Liver (tissue), 9 donors: ENCODE data around the gene FTCD. TPM values are rescaled to one million over a fixed set of nuclear protein-coding genes. Genes with fewer than 3 reads are reported as not detected.

Source experiments
- DNase-seq: peaks from one replicate; pipeline ENCODE4 v3.0.0-alpha.2; 2017; ENCODE audit warnings: low spot score
- H3K27ac ChIP-seq, 2 donors: one replicate each; pipeline ENCODE4 v1.7.0; 2013; ENCODE audit warnings: inconsistent platforms in 2 of 2, low read length in 2 of 2, control low read depth in 1 of 2, low read depth in 1 of 2, mild to moderate bottlenecking in 1 of 2
- H3K27me3 ChIP-seq, 4 donors: one replicate each; pipeline versions ENCODE4 v1.6.1 to v1.7.0; 2013; ENCODE audit warnings: low read length in 3 of 4, inconsistent platforms in 1 of 4, mild to moderate bottlenecking in 1 of 4, moderate library complexity in 1 of 4; ENCODE audit not compliant: control insufficient read depth in 4 of 4, insufficient read depth in 4 of 4
- H3K36me3 ChIP-seq, 4 donors: one replicate each; pipeline versions ENCODE4 v1.6.1 to v1.7.0; 2013; ENCODE audit warnings: low read length in 3 of 4, mild to moderate bottlenecking in 3 of 4, low read depth in 1 of 4, moderate library complexity in 1 of 4; ENCODE audit not compliant: control insufficient read depth in 4 of 4, insufficient read depth in 3 of 4
- H3K4me1 ChIP-seq, 4 donors: one replicate each; pipeline versions ENCODE4 v1.6.1 to v1.7.0; 2013; ENCODE audit warnings: low read length in 3 of 4, mild to moderate bottlenecking in 3 of 4, moderate library complexity in 1 of 4; ENCODE audit not compliant: control insufficient read depth in 4 of 4, insufficient read depth in 4 of 4
- H3K4me3 ChIP-seq, 3 donors: one replicate each; pipeline versions ENCODE4 v1.6.1 to v1.7.0; 2013; ENCODE audit warnings: low read length in 3 of 3, control low read depth in 1 of 3, low read depth in 1 of 3, mild to moderate bottlenecking in 1 of 3
- H3K9ac ChIP-seq, 2 donors: one replicate each; pipeline ENCODE4 v1.7.0; 2013; ENCODE audit warnings: low read length in 2 of 2, mild to moderate bottlenecking in 2 of 2, moderate library complexity in 2 of 2, control low read depth in 1 of 2, low read depth in 1 of 2
- H3K9me3 ChIP-seq, 4 donors: one replicate each; pipeline versions ENCODE4 v1.6.1 to v1.7.0; 2013; ENCODE audit warnings: low read length in 3 of 4; ENCODE audit not compliant: control insufficient read depth in 4 of 4
- FOXA2 ChIP-seq: IDR thresholded peaks from 2 replicates; pipeline ENCODE4 v1.6.1; 2016; ENCODE audit warnings: antibody characterized with exemption
- GABPA ChIP-seq, 2 donors: IDR thresholded peaks in 1 of 2; conservative IDR thresholded peaks in 1 of 2; 2 replicates each; pipeline ENCODE4 v1.6.1; 2016; ENCODE audit warnings: antibody characterized with exemption in 2 of 2, mild to moderate bottlenecking in 1 of 2, moderate library complexity in 1 of 2
- HNF4A ChIP-seq, 2 donors: conservative IDR thresholded peaks; 2 replicates each; pipeline ENCODE4 v1.6.1; 2016; ENCODE audit warnings: antibody characterized with exemption in 2 of 2, mild to moderate bottlenecking in 2 of 2
- HNF4G ChIP-seq: IDR thresholded peaks from 2 replicates; pipeline ENCODE4 v1.6.1; 2016; ENCODE audit warnings: antibody characterized with exemption
- NR2F2 ChIP-seq: IDR thresholded peaks from 2 replicates; pipeline ENCODE4 v1.6.1; 2016; ENCODE audit warnings: antibody characterized with exemption
- RAD21 ChIP-seq, 2 donors: IDR thresholded peaks; 2 replicates each; pipeline ENCODE4 v1.6.1; 2016; ENCODE audit warnings: antibody characterized with exemption in 2 of 2, mild to moderate bottlenecking in 2 of 2
- REST ChIP-seq: IDR thresholded peaks from 2 replicates; pipeline ENCODE4 v1.6.1; 2016; ENCODE audit warnings: antibody characterized with exemption, mild to moderate bottlenecking
- RXRA ChIP-seq, 2 donors: IDR thresholded peaks; 2 replicates each; pipeline ENCODE4 v1.6.1; 2017 to 2018; ENCODE audit warnings: antibody characterized with exemption in 2 of 2, mild to moderate bottlenecking in 1 of 2
- SP1 ChIP-seq: IDR thresholded peaks from 2 replicates; pipeline ENCODE4 v1.6.1; 2018; ENCODE audit warnings: antibody characterized with exemption, mild to moderate bottlenecking
- TAF1 ChIP-seq: conservative IDR thresholded peaks from 2 replicates; pipeline ENCODE4 v1.6.1; 2016; ENCODE audit warnings: antibody characterized with exemption, mild to moderate bottlenecking
- ZBTB33 ChIP-seq: IDR thresholded peaks from 2 replicates; pipeline ENCODE4 v1.6.1; 2016; ENCODE audit warnings: antibody characterized with exemption
- WGBS: extraction: QIAGEN DNeasy Blood & Tissue Kit; methylation state at CpG from one replicate; pipeline ENCODE4 v1.1.7; 2013; 5-methylcytosine and 5-hydroxymethylcytosine counted together
- polyA plus RNA-seq, 2 donors: library from polyadenylated mRNA; stranded (reverse) in 1 of 2; unstranded in 1 of 2; fragments of 200-250 nt in 1 of 2; fragments of >200 nt in 1 of 2; fragmentation: Nextera tagmentation in 1 of 2; extraction: Ambion mirVana in 1 of 2; gene quantifications; one replicate each; pipeline versions ENCODE4 v1.2.1 to v1.2.3, GENCODE V29; 2013 to 2015
- total RNA-seq, 2 donors: library from RNA; depleted of rRNA; stranded (reverse); fragments of >200 nt; gene quantifications; one replicate each; pipeline ENCODE4 v1.2.3, GENCODE V29; 2014
- TF ChIP-seq, protein P1 (sequence below): IDR thresholded peaks from 2 replicates; pipeline ENCODE4 v1.6.1; 2016; ENCODE audit warnings: antibody characterized with exemption
- TF ChIP-seq, protein P2 (sequence below): fragments of 150-350 bp; IDR thresholded peaks from 2 replicates; pipeline ENCODE4 v1.5.1; 2017; ENCODE audit warnings: improper control_type of control experiment, low read depth, low read length; ENCODE audit not compliant: missing input control
- donor health status: healthy.
- donor health status: healthy.
- donor health status: healthy.
- donor health status: healthy.
- donor health status: healthy.

FTCD gene
- total and polyA plus RNA-seq, 4 donors: 130 to 182 (median 173) TPM

DNA sequence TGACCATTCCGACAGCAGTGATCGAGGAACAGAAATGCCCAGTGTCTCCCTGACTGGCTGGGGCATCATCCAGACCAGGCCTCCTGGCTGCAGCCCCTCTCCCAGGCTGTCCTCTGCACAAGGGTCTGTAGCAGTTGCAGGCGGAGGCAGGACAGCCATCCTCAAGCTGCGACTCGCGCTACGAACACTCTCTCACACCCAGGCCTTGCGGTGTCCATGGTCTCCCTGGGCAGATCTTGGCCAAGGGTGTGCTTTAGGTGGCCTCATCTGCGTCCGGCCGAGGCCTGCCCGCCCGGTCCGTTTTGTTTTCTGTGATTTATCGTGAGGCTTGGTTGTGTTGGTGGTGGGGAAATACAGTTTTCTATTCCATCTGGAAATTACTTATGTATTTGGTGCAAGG is 15.7 kb downstream of the FTCD start:
- WGBS: 89% methylated on average over 15 of the region's 15 CpGs
- no peak for DNase-seq
- TF ChIP-seq SP1 (no peak), TAF1 (no peak)
- Histone ChIP-seq H3K27me3 (no peaks in the 10 kb centered on the region), H3K9ac (no peak overlapping the region), H3K9me3 (peaks cover 0 to under 1% (median 0%) of the 10 kb centered on the region in 4 donors), H3K4me1 (peaks cover 0 to 5% (median 1%) of the 10 kb centered on the region in 4 donors), H3K36me3 (peaks cover 6 to 33% (median 16%) of the 10 kb centered on the region in 4 donors), H3K27ac (no peak overlapping the region), H3K4me3 (no peak overlapping the region)

DNA sequence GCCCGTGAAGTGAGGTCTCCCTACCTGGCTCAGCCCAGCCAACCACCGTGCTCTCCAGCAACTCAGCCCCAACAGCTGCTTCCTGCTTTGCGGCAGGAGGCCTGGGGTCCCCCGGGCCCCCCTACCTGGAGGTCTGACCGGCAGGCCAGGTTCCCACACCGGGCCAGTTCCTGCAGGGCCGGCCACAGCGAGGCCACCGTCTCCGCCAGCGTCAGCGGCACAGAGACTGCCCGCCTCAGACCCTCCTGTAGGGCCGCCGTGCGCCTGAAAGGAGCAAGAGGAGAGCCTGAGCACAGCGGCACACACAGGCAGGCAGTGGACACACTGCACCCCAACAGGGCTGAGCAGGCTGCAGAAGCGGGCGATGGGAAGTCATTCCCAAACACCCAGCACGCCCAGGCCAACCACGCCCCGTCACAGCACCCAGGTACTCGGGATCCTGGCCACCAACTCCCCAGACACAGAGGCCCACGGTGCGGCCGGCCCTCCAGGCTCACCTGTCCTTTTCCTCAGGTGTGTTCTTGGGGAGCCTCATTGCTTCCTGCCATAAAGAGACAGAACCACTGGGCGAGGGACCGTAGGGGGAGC is 16.9 kb downstream of the FTCD start:
- H3K4me1 ChIP-seq: no peaks in the 10 kb centered on the region
- H3K4me3 ChIP-seq: no peak overlapping the region
- WGBS: 94% methylated on average over 28 of the region's 28 CpGs
- H3K9me3 ChIP-seq: no peaks in the 10 kb centered on the region
- H3K36me3 ChIP-seq: peaks cover 4 to 29% (median 12%) of the 10 kb centered on the region in 4 donors
- TF ChIP-seq RAD21 (IDR thresholded peaks at IDR 0.05) (no peak), TAF1 (no peak), ZBTB33 (no peak), HNF4A (conservative IDR thresholded peaks at IDR 0.05) (no peak), NR2F2 (no peak), SP1 (no peak), FOXA2 (no peak), RXRA (IDR thresholded peaks at IDR 0.05) (no peak), GABPA (IDR thresholded peaks at IDR 0.05 in 1 of 2, conservative IDR thresholded peaks at IDR 0.05 in 1 of 2) (no peak), REST (no peak), HNF4G (no peak)
- TF ChIP-seq, protein P1, sequence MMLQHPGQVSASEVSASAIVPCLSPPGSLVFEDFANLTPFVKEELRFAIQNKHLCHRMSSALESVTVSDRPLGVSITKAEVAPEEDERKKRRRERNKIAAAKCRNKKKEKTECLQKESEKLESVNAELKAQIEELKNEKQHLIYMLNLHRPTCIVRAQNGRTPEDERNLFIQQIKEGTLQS: no peak
- TF ChIP-seq, protein P2, sequence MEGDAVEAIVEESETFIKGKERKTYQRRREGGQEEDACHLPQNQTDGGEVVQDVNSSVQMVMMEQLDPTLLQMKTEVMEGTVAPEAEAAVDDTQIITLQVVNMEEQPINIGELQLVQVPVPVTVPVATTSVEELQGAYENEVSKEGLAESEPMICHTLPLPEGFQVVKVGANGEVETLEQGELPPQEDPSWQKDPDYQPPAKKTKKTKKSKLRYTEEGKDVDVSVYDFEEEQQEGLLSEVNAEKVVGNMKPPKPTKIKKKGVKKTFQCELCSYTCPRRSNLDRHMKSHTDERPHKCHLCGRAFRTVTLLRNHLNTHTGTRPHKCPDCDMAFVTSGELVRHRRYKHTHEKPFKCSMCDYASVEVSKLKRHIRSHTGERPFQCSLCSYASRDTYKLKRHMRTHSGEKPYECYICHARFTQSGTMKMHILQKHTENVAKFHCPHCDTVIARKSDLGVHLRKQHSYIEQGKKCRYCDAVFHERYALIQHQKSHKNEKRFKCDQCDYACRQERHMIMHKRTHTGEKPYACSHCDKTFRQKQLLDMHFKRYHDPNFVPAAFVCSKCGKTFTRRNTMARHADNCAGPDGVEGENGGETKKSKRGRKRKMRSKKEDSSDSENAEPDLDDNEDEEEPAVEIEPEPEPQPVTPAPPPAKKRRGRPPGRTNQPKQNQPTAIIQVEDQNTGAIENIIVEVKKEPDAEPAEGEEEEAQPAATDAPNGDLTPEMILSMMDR: no peak
- H3K27me3 ChIP-seq: no peaks in the 10 kb centered on the region
- H3K9ac ChIP-seq: no peak overlapping the region
- no peak overlapping the region for H3K27ac ChIP-seq
- DNase-seq: no peak
